Neural progenitor cell (in vitro differentiated cells): ENCODE data around the gene MLN. TPM values are rescaled to one million over a fixed set of nuclear protein-coding genes. Genes with fewer than 3 reads are reported as not detected.

ENCODE experiments used
- DNase-seq: peaks from one replicate; pipeline ENCODE4 v3.0.0-alpha.2; 2016; ENCODE audit warnings: low spot score
- H2AFZ ChIP-seq: fragments of 200-600 bp; sonication (generic); replicated peaks from 2 replicates; pipeline ENCODE4 v1.6.1; 2016; ENCODE audit warnings: antibody characterized with exemption
- H3F3A ChIP-seq: fragments of 200-600 bp; sonication (generic); 2 replicates; pipeline ENCODE4 v1.6.1; 2016; ENCODE audit warnings: antibody characterized with exemption, low read depth
- H3K27ac ChIP-seq: fragments of 200-600 bp; sonication (generic); 2 replicates; pipeline ENCODE4 v1.5.1; 2016; ENCODE audit warnings: mild to moderate bottlenecking
- H3K27me3 ChIP-seq: fragments of 200-600 bp; sonication (generic); 2 replicates; pipeline ENCODE4 v1.6.1; 2016; ENCODE audit warnings: mild to moderate bottlenecking, moderate library complexity
- H3K36me3 ChIP-seq: fragments of 200-600 bp; sonication (generic); 2 replicates; pipeline ENCODE4 v1.5.1; 2016
- H3K4me1 ChIP-seq: fragments of 200-600 bp; sonication (generic); 2 replicates; pipeline ENCODE4 v1.6.1; 2016; ENCODE audit warnings: mixed run types
- H3K4me2 ChIP-seq: fragments of 200-600 bp; sonication (generic); 2 replicates; pipeline ENCODE4 v1.6.1; 2016
- H3K4me3 ChIP-seq: fragments of 200-600 bp; sonication (generic); 2 replicates; pipeline ENCODE4 v1.5.1; 2016
- H3K79me2 ChIP-seq: fragments of 200-600 bp; sonication (generic); 2 replicates; pipeline ENCODE4 v1.6.1; 2016; ENCODE audit warnings: low read depth
- H3K9ac ChIP-seq: fragments of 200-600 bp; sonication (generic); 2 replicates; pipeline ENCODE4 v1.6.1; 2016
- H3K9me3 ChIP-seq: fragments of 200-600 bp; sonication (generic); 2 replicates; pipeline ENCODE4 v1.5.1; 2016; ENCODE audit warnings: low read depth
- H4K20me1 ChIP-seq: fragments of 200-600 bp; sonication (generic); 2 replicates; pipeline ENCODE4 v1.6.1; 2016; ENCODE audit warnings: low read depth
- H3K27ac Mint-ChIP-seq: 3 replicates; pipeline ENCODE4 v1.8.0; 2021; ENCODE audit warnings: mixed read lengths
- H3K27me3 Mint-ChIP-seq: 2 replicates; pipeline ENCODE4 v1.8.0; 2022; ENCODE audit warnings: low read depth, mild to moderate bottlenecking, inconsistent platforms, moderate library complexity, mixed read lengths; ENCODE audit not compliant: insufficient read depth
- H3K36me3 Mint-ChIP-seq: 3 replicates; pipeline ENCODE4 v1.8.0; 2021; ENCODE audit warnings: mixed read lengths
- H3K4me1 Mint-ChIP-seq: 3 replicates; pipeline ENCODE4 v1.8.0; 2021; ENCODE audit warnings: mixed read lengths
- H3K4me3 Mint-ChIP-seq: 3 replicates; pipeline ENCODE4 v1.8.0; 2021; ENCODE audit warnings: mild to moderate bottlenecking, moderate library complexity, mixed read lengths
- H3K9me3 Mint-ChIP-seq: 3 replicates; pipeline ENCODE4 v1.8.0; 2020; ENCODE audit warnings: mixed read lengths
- CTCF ChIP-seq: fragments of 200-600 bp; sonication (generic); IDR thresholded peaks from 2 replicates; pipeline ENCODE4 v1.5.1; 2017; ENCODE audit warnings: antibody characterized with exemption, mild to moderate bottlenecking
- EZH2 ChIP-seq: fragments of 200-600 bp; sonication (generic); IDR thresholded peaks from 2 replicates; pipeline ENCODE4 v1.6.1; 2017; ENCODE audit warnings: antibody characterized with exemption, mild to moderate bottlenecking, moderate library complexity
- EZH2phosphoT487 ChIP-seq: fragments of 200-600 bp; sonication (generic); IDR thresholded peaks from 2 replicates; pipeline ENCODE4 v1.6.1; 2017; ENCODE audit warnings: antibody characterized with exemption
- total RNA-seq: library from RNA; depleted of rRNA; stranded (reverse); fragments of >200 nt; gene quantifications from 2 replicates; pipeline ENCODE4 v1.2.3, GENCODE V29; 2015; ENCODE audit warnings: low replicate concordance

MLN gene
- total RNA-seq, 1 donor from 2014 or later: not detected

GRCh38 chr6:33847867-33848266 lies 44.1 kb upstream of the MLN start:
- H3K79me2 ChIP-seq: no peaks in the 10 kb centered on the region
- no peak overlapping the region for H3K27ac ChIP-seq
- no peaks in the 10 kb centered on the region for H3K36me3 ChIP-seq
- Mint-ChIP-seq H3K9me3 (no peaks in the 10 kb centered on the region), H3K27me3 (peaks cover 9% of the 10 kb centered on the region), H3K27ac (peak overlapping the region; percentile 42), H3K36me3 (no peaks in the 10 kb centered on the region), H3K4me3 (no peak overlapping the region), H3K4me1 (peaks cover 13% of the 10 kb centered on the region)
- peaks cover 5% of the 10 kb centered on the region for H3F3A ChIP-seq
- no peaks in the 10 kb centered on the region for H3K9me3 ChIP-seq
- H3K27me3 ChIP-seq: no peaks in the 10 kb centered on the region
- H3K4me3 ChIP-seq: no peak overlapping the region
- TF ChIP-seq CTCF (no peak), EZH2 (no peak), EZH2phosphoT487 (no peak)
- peaks cover 7% of the 10 kb centered on the region for H3K4me1 ChIP-seq
- no peak for DNase-seq
- H3K9ac ChIP-seq: no peak overlapping the region
- no peak overlapping the region for H2AFZ ChIP-seq
- no peak overlapping the region for H3K4me2 ChIP-seq
- H4K20me1 ChIP-seq: no peaks in the 10 kb centered on the region

GRCh38 chr6:33847078-33847477 lies 43.3 kb upstream of the MLN start:
- H3F3A ChIP-seq: no peaks in the 10 kb centered on the region
- no peaks in the 10 kb centered on the region for H3K36me3 Mint-ChIP-seq

GRCh38 chr6:33846226-33846625 lies 42.4 kb upstream of the MLN start:
- no peak for TF ChIP-seq EZH2phosphoT487
- TF ChIP-seq EZH2: no peak
- TF ChIP-seq CTCF: no peak
- H3F3A ChIP-seq: no peaks in the 10 kb centered on the region
- Mint-ChIP-seq H3K4me1 (peaks cover 23% of the 10 kb centered on the region), H3K27ac (no peak overlapping the region), H3K36me3 (no peaks in the 10 kb centered on the region), H3K9me3 (no peaks in the 10 kb centered on the region), H3K27me3 (peaks cover 9% of the 10 kb centered on the region), H3K4me3 (no peak overlapping the region)
- no peaks in the 10 kb centered on the region for H3K27me3 ChIP-seq
- no peak overlapping the region for H3K27ac ChIP-seq
- H2AFZ ChIP-seq: no peak overlapping the region
- no peak overlapping the region for H3K4me2 ChIP-seq
- no peak overlapping the region for H3K9ac ChIP-seq
- no peak for DNase-seq
- peaks cover 7% of the 10 kb centered on the region for H3K4me1 ChIP-seq
- no peaks in the 10 kb centered on the region for H3K9me3 ChIP-seq
- H3K36me3 ChIP-seq: no peaks in the 10 kb centered on the region
- H3K79me2 ChIP-seq: no peaks in the 10 kb centered on the region
- no peak overlapping the region for H3K4me3 ChIP-seq
- H4K20me1 ChIP-seq: no peaks in the 10 kb centered on the region

More at GRCh38 chr6:33847078-33847477, 43.3 kb upstream of the MLN start:
- peaks cover 17% of the 10 kb centered on the region for H3K4me1 Mint-ChIP-seq
- H3K9me3 Mint-ChIP-seq: no peaks in the 10 kb centered on the region
- Histone ChIP-seq H3K4me2 (no peak overlapping the region), H3K36me3 (no peaks in the 10 kb centered on the region), H3K9me3 (no peaks in the 10 kb centered on the region), H3K9ac (no peak overlapping the region), H3K4me3 (no peak overlapping the region), H3K4me1 (peaks cover 7% of the 10 kb centered on the region), H4K20me1 (no peaks in the 10 kb centered on the region), H3K27ac (no peak overlapping the region), H3K27me3 (no peaks in the 10 kb centered on the region), H2AFZ (no peak overlapping the region), H3K79me2 (no peaks in the 10 kb centered on the region)
- H3K4me3 Mint-ChIP-seq: no peak overlapping the region
- no peak for TF ChIP-seq CTCF
- TF ChIP-seq EZH2phosphoT487: no peak
- TF ChIP-seq EZH2: no peak
- no peak overlapping the region for H3K27ac Mint-ChIP-seq
- no peak for DNase-seq
- peaks cover 9% of the 10 kb centered on the region for H3K27me3 Mint-ChIP-seq
